Measurements from ENCODE around the gene TRIM47.
A peak's percentile ranks its signal among the peaks of the same experiment; 100 is the strongest.
"Not testable (repeated sequence)": the region's sequence is repeated elsewhere in the genome, so short reads cannot be mapped to it uniquely, and the experiment has no call there.

TRIM47 gene

GRCh38 chr17:75889454-75889853 is 11.1 kb upstream of the TRIM47 start:
- peaks cover 5% of the 10 kb centered on the region; the same call in 1 of the 2 replicates for H3K4me1 ChIP-seq (ENCODE audit: control insufficient read depth, insufficient read depth, low read length)
- no peak overlapping the region for H3K27ac ChIP-seq (ENCODE audit: low read depth, low read length)
- no peaks in the 10 kb centered on the region for H3K27me3 ChIP-seq (ENCODE audit: control insufficient read depth, insufficient read depth, low read length)
- H3K9me3 ChIP-seq (ENCODE audit: control insufficient read depth, insufficient read depth, low read length), result no peaks in the 10 kb centered on the region
- H3K36me3 ChIP-seq (ENCODE audit: control insufficient read depth, insufficient read depth, low read length), result peaks cover 36% of the 10 kb centered on the region
- H3K9ac ChIP-seq (ENCODE audit: low read depth, low read length), result no peak overlapping the region
- H3K4me3 ChIP-seq (ENCODE audit: low read depth, low read length), result no peak overlapping the region

GRCh38 chr17:75888484-75888883 is 10.1 kb upstream of the TRIM47 start:
- Histone ChIP-seq H3K36me3 (ENCODE audit: control insufficient read depth, insufficient read depth, low read length) (peaks cover 36% of the 10 kb centered on the region), H3K4me3 (ENCODE audit: low read depth, low read length) (no peak overlapping the region), H3K4me1 (ENCODE audit: control insufficient read depth, insufficient read depth, low read length) (no peaks in the 10 kb centered on the region), H3K27ac (ENCODE audit: low read depth, low read length) (no peak overlapping the region), H3K9ac (ENCODE audit: low read depth, low read length) (no peak overlapping the region), H3K27me3 (ENCODE audit: control insufficient read depth, insufficient read depth, low read length) (no peaks in the 10 kb centered on the region), H3K9me3 (ENCODE audit: control insufficient read depth, insufficient read depth, low read length) (no peaks in the 10 kb centered on the region)

GRCh38 chr17:75885860-75886259 is 7.5 kb upstream of the TRIM47 start:
- H3K27me3 ChIP-seq (ENCODE audit: control insufficient read depth, insufficient read depth, low read length); H3K27ac ChIP-seq (ENCODE audit: low read depth, low read length); H3K4me3 ChIP-seq (ENCODE audit: low read depth, low read length); H3K4me1 ChIP-seq (ENCODE audit: control insufficient read depth, insufficient read depth, low read length); H3K9ac ChIP-seq (ENCODE audit: low read depth, low read length); H3K9me3 ChIP-seq (ENCODE audit: control insufficient read depth, insufficient read depth, low read length): not testable (repeated sequence)
- H3K36me3 ChIP-seq (ENCODE audit: control insufficient read depth, insufficient read depth, low read length), result peaks cover 16% of the 10 kb centered on the region

GRCh38 chr17:75885431-75885830 is 7.0 kb upstream of the TRIM47 start:
- Histone ChIP-seq H3K27ac (ENCODE audit: low read depth, low read length) (no peak overlapping the region), H3K9me3 (ENCODE audit: control insufficient read depth, insufficient read depth, low read length) (no peaks in the 10 kb centered on the region), H3K4me1 (ENCODE audit: control insufficient read depth, insufficient read depth, low read length) (no peaks in the 10 kb centered on the region), H3K36me3 (ENCODE audit: control insufficient read depth, insufficient read depth, low read length) (peaks cover 12% of the 10 kb centered on the region), H3K4me3 (ENCODE audit: low read depth, low read length) (no peak overlapping the region), H3K9ac (ENCODE audit: low read depth, low read length) (no peak overlapping the region), H3K27me3 (ENCODE audit: control insufficient read depth, insufficient read depth, low read length) (no peaks in the 10 kb centered on the region)

GRCh38 chr17:75881678-75882454 is 3.5 kb upstream of the TRIM47 start:
- Histone ChIP-seq H3K4me3 (ENCODE audit: low read depth, low read length) (no peak overlapping the region), H3K27ac (ENCODE audit: low read depth, low read length) (no peak overlapping the region)

GRCh38 chr17:75880266-75880665 is 1.9 kb upstream of the TRIM47 start:
- Histone ChIP-seq H3K9ac (ENCODE audit: low read depth, low read length) (no peak overlapping the region), H3K27ac (ENCODE audit: low read depth, low read length) (no peak overlapping the region), H3K4me3 (ENCODE audit: low read depth, low read length) (no peak overlapping the region), H3K27me3 (ENCODE audit: control insufficient read depth, insufficient read depth, low read length) (peaks cover 29% of the 10 kb centered on the region), H3K9me3 (ENCODE audit: control insufficient read depth, insufficient read depth, low read length) (no peaks in the 10 kb centered on the region), H3K4me1 (ENCODE audit: control insufficient read depth, insufficient read depth, low read length) (peaks cover 11% of the 10 kb centered on the region; the same call in 1 of the 2 replicates), H3K36me3 (ENCODE audit: control insufficient read depth, insufficient read depth, low read length) (no peaks in the 10 kb centered on the region)

More at GRCh38 chr17:75881678-75882454, 3.5 kb upstream of the TRIM47 start:
- peaks cover under 1% of the 10 kb centered on the region; the same call in 1 of the 2 replicates for H3K4me1 ChIP-seq (ENCODE audit: control insufficient read depth, insufficient read depth, low read length)
- H3K36me3 ChIP-seq (ENCODE audit: control insufficient read depth, insufficient read depth, low read length), result no peaks in the 10 kb centered on the region
- no peak overlapping the region for H3K9ac ChIP-seq (ENCODE audit: low read depth, low read length)
- H3K9me3 ChIP-seq (ENCODE audit: control insufficient read depth, insufficient read depth, low read length), result no peaks in the 10 kb centered on the region
- peaks cover 26% of the 10 kb centered on the region for H3K27me3 ChIP-seq (ENCODE audit: control insufficient read depth, insufficient read depth, low read length)

GRCh38 chr17:75877752-75878173 is 618 bp downstream of the TRIM47 start:
- peaks cover 29% of the 10 kb centered on the region for H3K27me3 ChIP-seq (ENCODE audit: control insufficient read depth, insufficient read depth, low read length)
- no peaks in the 10 kb centered on the region for H3K9me3 ChIP-seq (ENCODE audit: control insufficient read depth, insufficient read depth, low read length)
- peak overlapping the region; percentile 73 for H3K4me3 ChIP-seq (ENCODE audit: low read depth, low read length)
- no peaks in the 10 kb centered on the region for H3K36me3 ChIP-seq (ENCODE audit: control insufficient read depth, insufficient read depth, low read length)
- H3K9ac ChIP-seq (ENCODE audit: low read depth, low read length), result no peak overlapping the region; the same call in 1 of the 2 replicates
- peaks cover 11% of the 10 kb centered on the region; the same call in 1 of the 2 replicates for H3K4me1 ChIP-seq (ENCODE audit: control insufficient read depth, insufficient read depth, low read length)
- peak overlapping the region; percentile 68 for H3K27ac ChIP-seq (ENCODE audit: low read depth, low read length)

GRCh38 chr17:75876938-75877751 is 1.2 kb downstream of the TRIM47 start:
- Histone ChIP-seq H3K9ac (ENCODE audit: low read depth, low read length) (no peak overlapping the region), H3K27me3 (ENCODE audit: control insufficient read depth, insufficient read depth, low read length) (peaks cover 29% of the 10 kb centered on the region), H3K4me3 (ENCODE audit: low read depth, low read length) (peak overlapping the region; percentile 73), H3K36me3 (ENCODE audit: control insufficient read depth, insufficient read depth, low read length) (no peaks in the 10 kb centered on the region), H3K9me3 (ENCODE audit: control insufficient read depth, insufficient read depth, low read length) (no peaks in the 10 kb centered on the region), H3K4me1 (ENCODE audit: control insufficient read depth, insufficient read depth, low read length) (peaks cover 11% of the 10 kb centered on the region; the same call in 1 of the 2 replicates), H3K27ac (ENCODE audit: low read depth, low read length) (peak overlapping the region; percentile 68)

GRCh38 chr17:75876190-75876937 is 2.0 kb downstream of the TRIM47 start:
- peaks cover 29% of the 10 kb centered on the region for H3K27me3 ChIP-seq (ENCODE audit: control insufficient read depth, insufficient read depth, low read length)
- no peaks in the 10 kb centered on the region for H3K9me3 ChIP-seq (ENCODE audit: control insufficient read depth, insufficient read depth, low read length)
- no peaks in the 10 kb centered on the region for H3K36me3 ChIP-seq (ENCODE audit: control insufficient read depth, insufficient read depth, low read length)
- H3K4me1 ChIP-seq (ENCODE audit: control insufficient read depth, insufficient read depth, low read length), result peaks cover 11% of the 10 kb centered on the region; the same call in 1 of the 2 replicates
- H3K27ac ChIP-seq (ENCODE audit: low read depth, low read length), result peak overlapping the region; percentile 68
- no peak overlapping the region for H3K9ac ChIP-seq (ENCODE audit: low read depth, low read length)
- peak overlapping the region; percentile 73; the same call in 1 of the 2 replicates for H3K4me3 ChIP-seq (ENCODE audit: low read depth, low read length)

- H3K9me3 ChIP-seq (ENCODE audit: control insufficient read depth, insufficient read depth, low read length), result no peaks in the 10 kb centered on the region
- peaks cover 29% of the 10 kb centered on the region for H3K27me3 ChIP-seq (ENCODE audit: control insufficient read depth, insufficient read depth, low read length)
- H3K27ac ChIP-seq (ENCODE audit: low read depth, low read length), result no peak overlapping the region
- H3K36me3 ChIP-seq (ENCODE audit: control insufficient read depth, insufficient read depth, low read length), result no peaks in the 10 kb centered on the region
- H3K9ac ChIP-seq (ENCODE audit: low read depth, low read length), result no peak overlapping the region
- H3K4me1 ChIP-seq (ENCODE audit: control insufficient read depth, insufficient read depth, low read length), result peaks cover 11% of the 10 kb centered on the region; the same call in 1 of the 2 replicates
- no peak overlapping the region for H3K4me3 ChIP-seq (ENCODE audit: low read depth, low read length)
Observed at GRCh38 chr17:75875940-75876189, 2.5 kb downstream of the TRIM47 start.
